Measurements from ENCODE around the gene TES.
"Not testable (repeated sequence)": the region's sequence is repeated elsewhere in the genome, so short reads cannot be mapped to it uniquely, and the experiment has no call there.

TES gene

DNA sequence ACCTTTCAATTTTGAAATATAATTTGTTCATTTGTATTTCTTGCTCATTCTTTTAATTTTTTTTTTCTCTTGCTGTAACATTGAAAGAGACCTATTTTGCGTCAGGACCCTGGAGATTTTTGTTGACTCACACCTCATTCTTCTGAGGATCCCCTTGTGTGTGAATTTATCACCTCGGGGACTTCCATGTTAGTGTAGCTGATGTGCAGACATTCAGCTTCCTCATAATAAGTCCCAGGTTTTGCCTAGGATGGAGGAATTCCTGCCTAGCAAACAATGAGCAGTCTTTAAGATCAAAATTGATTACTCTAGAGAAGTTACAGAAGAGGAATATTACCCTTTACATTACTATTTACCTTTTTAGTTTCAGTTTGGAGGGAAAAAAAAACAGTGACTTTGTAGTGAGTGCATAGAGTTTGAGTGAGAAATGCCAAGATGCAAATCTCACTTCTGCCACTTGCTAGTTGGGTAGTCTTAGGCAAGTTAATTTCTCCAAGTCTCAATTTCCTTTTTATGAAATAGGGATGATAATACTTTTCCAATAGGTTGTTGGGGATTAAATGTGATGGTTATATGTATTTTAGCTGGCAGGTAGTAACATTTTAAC lies 14.3 kb downstream of the TES start:
- DNase-seq, result no peak

DNA sequence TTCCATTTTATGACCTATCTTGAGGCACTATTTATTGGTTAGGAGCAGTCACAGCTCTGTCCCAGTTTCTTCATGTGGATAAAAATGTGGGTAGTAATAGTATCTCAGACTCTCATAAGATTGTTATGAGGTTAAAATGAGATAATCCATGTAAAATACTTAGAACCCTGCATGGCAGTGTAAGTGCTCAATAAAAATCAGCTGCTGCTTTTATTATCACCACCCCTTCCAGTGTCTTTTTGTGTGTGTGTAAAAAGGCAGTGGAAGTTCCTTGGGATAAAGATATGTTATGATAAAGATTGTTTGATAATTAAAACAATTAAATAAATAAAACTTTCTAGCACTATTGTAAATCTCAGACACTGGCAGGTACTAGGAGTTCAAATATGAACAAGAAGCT lies 15.5 kb downstream of the TES start:
- no peak for DNase-seq

DNA sequence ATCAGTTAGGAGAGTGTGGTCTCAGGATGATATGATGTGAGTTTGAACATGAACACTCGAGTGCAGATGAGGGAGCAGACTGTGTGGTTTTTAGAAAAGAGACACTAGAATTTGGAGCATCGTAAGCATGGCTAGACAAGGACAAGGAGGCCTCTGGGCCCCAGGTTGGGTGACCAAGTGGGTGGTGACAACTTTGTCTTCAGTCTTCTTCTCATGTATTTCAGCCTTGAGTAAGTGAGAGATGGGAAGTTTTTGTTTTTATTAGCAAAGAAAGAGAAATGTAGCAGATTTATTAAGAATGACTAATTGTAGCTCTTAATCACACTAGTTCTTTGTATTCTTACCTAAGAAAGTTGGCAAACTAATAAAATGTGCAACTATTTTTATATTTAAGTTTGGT lies 16.3 kb downstream of the TES start:
- no peak for DNase-seq

DNA sequence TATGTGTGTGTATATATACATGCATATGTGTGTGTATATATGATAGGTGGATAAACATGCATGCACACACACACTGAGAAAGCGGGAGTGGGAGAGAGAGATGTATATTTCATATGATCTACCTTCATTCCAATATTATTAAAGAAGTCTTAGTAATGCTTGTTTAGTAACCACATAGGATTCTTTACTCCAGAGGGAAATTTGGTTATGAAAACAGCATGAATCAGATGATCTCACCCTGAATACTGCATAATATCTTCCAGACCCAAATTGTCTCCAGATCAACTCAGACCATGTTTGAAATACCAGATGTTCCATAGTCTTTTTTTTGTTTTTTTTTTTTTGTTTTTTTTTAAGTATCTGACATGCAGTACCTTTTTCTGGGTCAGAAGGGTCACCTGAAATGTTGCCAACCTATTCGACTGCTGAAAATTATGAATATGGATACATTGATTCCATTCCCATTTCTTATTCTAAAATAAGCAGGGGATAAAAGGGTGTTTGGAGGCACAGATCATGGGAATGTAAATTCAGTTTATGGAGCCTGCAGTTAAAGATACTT lies 17.4 kb downstream of the TES start:
- DNase-seq, result no peak

DNA sequence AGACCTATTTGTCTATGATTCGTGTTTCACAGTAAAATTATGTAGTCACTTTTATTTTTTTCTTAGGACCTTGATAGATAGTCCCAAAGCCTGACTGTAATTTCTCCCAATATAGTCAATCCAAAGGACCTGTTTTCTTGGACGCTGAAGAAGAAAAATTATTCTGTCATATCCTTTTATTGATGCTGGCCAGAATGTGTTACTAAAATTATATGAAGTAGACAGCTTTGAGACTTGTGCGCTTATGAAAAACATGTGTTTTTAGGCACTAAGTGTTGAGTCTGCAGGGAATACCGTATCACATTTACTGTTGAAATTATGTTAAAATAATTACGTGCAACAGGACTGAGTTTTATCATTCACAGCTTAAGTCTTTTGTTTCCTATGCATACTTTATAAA lies 17.9 kb downstream of the TES start:
- DNase-seq, result no peak

DNA sequence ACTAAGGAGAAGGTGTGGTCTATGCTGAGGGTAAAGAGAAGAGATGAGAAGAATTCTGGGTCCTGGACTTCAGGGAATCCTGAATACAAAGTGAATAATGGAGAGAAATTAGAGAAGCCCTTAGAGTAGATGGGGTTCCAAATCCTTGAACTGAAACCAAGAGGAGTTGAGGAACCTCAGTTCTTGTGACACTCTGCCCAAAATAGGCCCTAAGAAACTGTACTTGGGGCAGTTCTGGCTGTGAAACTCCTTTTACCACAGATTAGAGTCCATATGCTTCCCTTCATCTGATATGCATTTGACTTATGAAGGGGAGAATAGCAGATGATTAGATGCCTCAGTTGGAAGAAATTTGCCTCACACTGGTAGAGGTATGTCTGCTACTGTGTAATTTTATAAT lies 19.0 kb downstream of the TES start:
- no peak for DNase-seq

DNA sequence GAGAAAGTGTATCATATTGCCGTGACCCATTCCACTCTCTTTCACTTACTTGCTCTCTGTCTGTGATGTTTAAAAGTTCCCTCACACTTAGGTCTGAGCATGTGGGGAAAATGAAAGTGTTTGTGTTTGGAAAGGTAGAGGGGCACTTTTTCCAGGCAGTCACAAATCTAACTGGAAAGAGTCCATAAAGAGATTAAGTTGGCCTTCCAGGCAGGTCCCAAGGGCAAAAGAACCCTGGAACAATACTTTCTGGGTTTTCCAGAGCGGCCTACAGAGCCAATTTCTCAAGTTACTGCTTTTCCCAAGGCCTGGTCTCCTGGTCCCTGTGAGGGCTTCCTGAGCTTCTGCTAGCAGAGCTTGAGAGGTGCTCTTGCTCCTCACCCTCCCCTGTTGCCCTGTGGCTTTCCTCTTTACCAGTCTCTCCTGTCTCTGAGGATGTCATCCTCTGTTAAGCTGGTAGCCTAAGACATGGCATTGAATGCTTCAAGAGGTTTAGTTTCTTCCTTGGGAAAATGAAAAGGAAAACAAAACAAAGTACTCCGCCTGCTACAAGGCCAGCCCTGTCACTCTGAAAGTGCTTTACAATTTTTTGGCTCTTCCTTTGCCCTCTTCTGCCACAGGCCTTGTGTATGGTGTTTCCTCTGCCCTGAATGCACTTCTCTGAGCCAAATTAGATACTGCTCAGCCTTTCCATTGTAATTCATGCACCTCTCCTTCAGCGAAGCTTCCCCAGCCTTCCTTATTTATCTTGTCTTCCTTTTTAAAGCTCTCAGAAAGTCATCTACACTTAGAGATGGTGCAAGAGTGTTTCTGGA lies 20.1 kb downstream of the TES start:
- no peak for DNase-seq

DNA sequence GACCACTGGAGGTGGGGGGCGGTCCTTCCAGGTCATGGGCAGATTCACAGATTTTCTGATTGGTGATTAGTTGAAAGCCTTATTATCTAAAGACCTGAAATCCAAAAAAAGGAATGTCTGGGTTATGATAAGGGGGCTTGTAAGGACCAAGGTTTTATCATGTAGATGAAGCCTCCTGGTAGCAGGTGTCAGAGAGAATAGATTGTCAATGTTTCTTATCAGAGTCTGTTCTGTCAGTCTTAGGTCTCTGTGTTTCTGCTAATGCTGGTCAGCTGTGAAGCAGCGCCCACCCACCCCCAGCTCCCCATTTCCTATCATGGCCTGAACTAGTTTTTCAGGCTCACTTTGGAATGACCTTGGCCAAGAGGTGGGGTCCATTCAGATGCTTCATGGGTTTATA lies 21.2 kb downstream of the TES start:
- no peak for DNase-seq

DNA sequence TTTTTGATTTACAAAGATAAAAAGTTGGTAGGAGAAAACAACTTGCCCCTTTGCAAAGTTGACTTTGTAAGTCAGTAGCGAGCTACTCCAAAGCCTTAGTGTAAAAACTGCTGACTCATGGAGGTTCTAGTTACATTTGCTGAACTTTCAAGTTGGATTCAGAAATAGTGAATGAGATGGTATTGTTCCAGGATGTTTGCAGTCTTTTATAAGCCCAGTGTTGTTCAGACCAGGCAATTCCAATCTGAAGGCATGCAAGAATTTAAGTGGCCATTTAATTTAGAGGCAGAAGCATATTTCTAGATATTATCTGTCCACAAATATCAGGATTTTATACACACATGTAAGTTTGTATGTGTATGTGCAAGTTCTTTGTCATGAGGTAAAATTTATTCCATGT lies 21.6 kb downstream of the TES start:
- DNase-seq, result no peak

DNA sequence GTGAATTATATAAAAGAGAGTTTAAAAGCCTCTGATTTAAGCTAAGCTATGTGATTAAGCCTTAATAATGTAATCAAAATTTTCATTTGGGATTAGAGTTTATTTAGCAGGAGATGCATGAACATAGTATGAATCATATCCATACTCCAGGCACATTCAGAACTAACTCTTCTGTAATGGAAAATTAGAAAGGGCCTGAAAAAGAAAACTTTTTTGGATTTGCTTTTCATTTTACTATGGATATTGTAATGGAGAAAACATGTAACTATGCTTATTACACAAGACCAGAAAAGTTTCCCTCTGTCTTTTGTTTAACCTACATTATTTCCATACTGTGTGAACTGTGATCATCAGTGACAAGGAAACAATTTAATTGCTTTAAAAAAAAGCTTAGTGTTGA lies 22.0 kb downstream of the TES start:
- no peak for DNase-seq

DNA sequence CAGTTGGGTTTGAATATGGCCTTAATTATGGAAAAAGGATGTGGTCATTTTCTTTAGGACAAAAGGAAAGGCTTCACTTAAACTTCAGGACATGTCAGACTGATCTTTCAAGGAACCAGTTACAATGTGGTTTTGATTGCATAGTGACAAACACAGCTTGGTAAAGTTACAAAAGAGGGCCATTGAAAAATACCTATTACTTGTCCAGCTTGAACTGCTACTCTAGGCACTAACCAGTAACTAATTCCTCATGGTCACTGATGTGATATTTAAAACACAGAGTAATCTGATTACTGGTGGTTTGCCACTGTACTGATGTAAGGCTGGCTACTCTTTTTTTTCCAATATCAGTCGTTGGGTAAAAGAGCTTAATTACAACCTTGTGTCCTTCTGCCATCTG lies 22.6 kb downstream of the TES start:
- DNase-seq, result no peak

DNA sequence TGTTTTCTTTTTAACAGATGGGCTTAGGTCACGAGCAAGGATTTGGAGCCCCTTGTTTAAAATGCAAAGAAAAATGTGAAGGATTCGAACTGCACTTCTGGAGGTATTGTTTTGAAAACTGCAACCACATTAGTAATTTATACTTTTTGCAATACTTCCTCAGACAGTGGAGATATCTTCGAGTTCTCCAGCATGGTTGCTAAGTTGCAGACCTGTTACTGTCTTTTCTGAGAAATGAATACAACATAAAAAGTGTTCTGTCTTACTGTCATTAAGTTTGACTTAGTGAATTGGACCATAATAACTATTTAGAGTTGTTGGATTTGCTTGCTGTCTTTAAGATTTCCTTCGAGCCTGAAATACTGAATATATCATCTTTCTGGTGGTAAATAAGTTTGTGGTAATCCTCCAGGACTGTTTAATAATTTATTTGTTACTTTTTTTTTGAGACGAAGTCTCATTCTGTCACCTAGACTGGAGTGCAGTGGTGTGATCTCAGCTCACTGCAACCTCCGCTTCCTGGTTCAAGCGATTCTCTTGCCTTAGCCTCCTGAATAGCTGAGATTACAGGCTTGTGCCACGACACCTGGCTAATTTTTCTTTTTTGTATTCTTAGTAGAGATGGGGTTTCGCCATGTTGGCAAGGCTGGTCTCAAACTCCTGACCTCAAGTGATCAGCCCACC lies 24.3 kb downstream of the TES start:
- DNase-seq, result no peak

DNA sequence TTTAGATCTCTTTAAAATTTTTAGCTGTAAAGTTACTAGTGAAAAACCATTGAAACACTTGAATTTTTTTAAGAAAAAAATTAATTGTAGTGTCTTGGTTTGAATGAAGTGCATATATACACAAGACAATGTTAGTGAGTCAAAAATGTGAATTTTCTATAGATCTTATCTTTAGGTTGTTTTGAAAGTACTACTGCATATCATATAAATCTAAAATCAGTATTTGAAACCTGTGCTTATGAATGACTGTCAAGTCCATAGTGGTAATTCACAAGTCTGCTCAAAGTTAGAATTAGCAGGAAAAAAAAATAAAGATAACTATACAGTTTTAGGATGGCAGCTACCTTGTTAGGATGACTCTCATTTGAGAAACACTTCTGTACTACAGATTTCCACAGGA lies 25.0 kb downstream of the TES start:
- no peak for DNase-seq

DNA sequence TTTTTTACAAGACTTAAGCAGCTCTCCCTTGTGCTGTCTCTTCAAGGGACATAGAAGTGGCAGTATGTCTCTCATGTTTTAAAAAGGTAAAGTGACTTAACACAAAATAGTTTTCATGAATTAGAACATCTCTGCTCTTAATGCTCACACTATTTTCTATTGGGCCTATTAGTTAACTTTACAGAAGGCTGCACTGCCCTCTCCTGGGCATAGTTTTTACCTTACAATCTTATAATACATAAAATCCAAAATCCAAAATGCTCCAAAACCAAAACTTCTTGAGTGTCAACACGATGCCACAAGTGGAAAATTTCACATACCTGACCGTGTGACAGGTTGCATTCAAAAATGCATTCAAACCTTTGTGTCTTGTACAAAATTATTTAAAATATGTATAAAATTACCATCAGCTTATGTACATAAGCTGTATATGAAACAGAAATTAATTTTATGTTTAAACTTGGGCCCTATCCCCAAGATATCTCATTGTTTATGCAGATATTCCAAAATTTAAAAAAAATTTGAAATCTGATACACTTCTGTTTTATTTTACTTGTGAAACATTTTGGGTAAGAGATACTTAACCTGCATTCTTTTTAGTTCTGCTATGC lies 25.8 kb downstream of the TES start:
- peak; percentile 75 for DNase-seq

DNA sequence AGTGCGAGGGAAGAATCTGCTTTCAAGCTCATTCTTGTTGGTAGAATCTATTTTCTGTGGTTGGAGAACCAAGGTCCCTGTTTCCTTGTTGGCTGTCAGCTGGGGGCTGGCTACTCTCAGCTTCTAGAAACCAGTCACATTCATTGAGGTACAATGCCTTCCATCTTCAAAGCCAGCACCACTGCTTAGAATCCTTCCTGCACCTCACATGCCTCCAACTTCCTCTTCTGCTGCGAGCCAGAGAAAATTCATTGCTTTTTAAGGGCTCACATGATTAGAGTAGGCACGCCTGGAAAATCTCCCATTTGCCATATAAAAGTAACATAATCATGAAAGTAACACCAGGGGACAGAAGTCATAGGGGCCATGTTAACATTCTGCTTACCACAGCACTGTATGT lies 28.7 kb downstream of the TES start:
- no peak for DNase-seq

DNA sequence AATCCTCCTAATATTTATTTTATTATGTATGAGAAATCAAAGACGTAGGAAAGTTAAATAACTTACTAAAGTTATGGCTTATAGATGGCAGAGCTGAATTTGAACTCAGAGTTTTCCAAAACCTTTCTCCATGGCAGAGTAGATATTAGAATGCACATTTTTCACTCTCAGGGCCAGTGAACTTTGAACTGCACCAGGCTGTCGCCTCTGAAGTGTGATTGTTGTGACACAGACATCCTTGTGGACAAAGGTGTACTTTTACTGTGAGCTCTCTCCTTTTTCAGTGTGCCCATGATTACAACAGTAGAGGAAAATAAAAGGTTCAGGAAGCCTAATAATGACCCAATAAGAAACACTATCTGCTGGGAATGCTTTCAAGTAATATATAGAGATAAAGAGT lies 29.1 kb downstream of the TES start:
- no peak for DNase-seq

DNA sequence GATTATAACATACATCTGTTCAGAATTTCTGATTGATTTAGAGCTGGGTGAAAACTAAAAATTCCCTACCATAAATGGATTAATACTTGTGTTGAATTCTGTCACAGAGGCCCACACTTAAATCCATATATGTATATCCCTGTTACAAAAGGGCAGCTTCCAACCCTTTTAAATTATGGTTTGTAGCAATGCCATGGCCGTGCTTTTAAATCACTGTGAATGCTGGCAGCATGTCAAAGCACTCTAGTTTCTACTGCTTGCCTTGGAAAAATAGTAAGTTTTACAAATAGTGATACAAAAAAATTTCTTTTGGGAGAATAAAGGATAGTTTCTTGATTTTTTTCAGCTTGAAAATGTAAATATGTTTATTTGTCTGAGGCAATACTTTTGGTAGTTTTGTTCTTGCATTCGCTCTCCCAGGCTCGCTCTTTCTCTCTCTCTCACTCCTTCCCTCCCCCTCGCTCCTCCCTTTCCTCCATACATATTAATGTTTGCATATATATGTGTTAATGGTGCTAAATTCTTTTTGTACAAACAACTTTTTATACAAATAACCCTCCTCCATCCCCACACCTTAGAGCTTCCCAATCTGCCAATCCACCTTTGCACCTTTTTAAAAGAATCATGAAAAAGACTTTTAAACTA lies 29.8 kb downstream of the TES start:
- no peak for DNase-seq

DNA sequence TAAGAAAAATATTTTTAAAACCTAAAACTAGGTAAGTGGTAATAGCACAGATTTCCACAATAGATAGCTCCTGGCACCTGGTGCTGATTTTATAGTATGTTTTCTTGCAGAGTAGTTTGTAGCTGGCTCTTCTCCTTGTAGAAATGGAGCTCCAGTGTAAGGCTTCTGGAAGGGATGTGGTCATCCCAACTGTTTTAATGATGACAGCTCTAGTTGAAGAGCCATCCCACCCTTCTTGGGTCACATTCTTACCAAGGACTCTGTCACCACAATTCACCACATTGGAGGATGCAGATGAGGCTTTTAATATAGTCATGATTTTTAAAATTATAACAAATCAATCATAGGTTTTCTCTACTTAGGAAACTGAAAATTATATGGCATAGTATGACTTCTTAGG lies 31.0 kb downstream of the TES start:
- DNase-seq, result no peak

DNA sequence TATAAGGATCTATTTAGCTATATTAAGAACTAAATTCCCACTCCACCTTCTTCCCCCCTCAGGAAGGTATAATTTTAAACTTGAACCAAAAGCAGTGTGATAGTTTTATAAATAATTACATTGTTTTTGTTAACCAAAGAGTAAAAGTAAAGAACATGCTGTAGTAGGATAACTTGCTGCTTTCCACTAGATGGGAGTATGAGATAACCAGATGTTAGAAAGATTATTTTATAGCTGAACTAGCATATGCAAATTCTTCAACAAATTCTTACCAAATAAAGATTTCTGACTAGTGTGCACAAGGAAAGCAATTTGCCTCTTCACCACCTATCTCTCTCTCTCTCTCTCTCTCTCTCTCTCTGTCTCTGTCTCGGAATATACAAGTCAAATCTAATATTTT lies 31.8 kb downstream of the TES start:
- DNase-seq, result no peak

DNA sequence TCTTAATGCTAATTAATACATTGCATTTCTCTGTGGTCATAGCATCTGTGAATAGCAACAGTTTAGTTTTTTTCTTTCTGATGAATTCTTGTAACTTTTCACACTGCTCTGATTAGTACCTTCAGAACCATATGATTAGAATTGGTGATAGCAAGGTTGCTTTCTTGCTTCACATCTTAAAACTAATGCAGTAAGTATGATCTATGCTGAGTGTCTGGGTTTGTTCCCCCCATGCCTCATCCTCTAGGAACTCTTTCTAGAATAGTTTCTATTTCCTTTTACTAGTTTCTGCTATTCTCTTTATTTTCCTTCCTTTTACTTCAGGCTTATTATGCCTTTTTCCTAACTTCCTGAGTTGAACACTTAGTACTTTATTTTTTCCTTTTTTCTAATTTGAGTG lies 32.4 kb downstream of the TES start:
- DNase-seq, result no peak

DNA sequence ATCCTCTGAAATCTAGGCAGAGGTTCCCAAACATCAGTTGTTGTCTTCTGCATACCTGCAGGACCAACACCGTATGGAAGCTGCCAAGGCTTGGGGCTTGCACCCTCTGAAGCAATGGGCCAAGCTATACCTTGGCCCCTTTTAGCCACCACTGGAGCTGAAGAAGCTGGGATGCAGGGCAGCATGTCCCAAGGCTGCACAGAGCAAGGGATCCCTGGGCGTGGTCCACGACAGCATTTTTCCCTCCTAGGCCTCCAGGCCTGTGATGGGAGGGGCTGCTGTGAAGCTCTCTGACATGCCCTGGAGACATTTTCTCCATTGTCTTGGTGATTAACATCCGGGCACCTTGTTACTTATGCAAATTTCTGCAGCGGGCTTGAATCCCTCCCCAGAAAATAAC lies 34.5 kb downstream of the TES start:
- DNase-seq, result not testable (repeated sequence)

DNA sequence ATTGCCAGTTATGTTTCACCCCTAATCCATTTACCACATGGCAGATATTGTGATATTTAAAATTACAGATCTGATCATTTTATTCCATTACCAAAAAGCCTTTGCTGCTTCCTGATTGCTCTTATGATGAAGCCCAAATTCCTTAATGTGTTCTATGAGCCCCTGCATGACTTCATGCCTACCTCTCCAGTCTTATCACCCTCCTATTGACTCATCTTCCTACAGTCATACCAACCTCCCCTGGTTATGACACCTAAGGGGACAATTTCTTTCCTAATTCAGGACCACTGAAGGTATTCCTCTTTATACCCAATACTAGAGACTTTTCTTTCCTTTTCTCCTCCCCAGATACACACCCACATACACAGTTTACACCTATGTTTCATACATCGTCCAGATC lies 36.0 kb downstream of the TES start:
- DNase-seq, result no peak

DNA sequence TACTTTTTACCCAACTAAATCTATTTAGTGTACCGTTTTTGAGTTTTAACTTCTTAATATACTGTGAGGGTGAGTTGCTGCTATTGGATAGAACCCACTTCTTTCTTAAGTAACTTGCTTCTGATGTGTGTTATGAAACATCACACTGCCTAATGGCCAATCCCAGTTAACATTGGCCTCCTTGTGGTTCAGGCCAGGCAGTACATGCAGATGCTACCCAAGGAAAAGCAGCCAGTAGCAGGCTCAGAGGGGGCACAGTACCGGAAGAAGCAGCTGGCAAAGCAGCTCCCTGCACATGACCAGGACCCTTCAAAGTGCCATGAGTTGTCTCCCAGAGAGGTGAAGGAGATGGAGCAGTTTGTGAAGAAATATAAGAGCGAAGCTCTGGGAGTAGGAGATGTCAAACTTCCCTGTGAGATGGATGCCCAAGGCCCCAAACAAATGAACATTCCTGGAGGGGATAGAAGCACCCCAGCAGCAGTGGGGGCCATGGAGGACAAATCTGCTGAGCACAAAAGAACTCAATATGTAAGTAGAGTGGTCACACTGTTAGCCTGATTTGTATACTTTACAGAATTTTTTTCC lies 39.7 kb downstream of the TES start:
- DNase-seq, result no peak

Measured in activated effector memory CD4-positive, alpha-beta T cell treated with anti-CD3 and anti-CD28 coated beads, Interleukin-2, amount 50 U/mL, for 16 hours (primary cell).